ENCODE results near the gene TMSB10. TPM values are rescaled to one million over a fixed set of nuclear protein-coding genes. Genes with fewer than 3 reads are reported as not detected.
A peak's percentile ranks its signal among the peaks of the same experiment; 100 is the strongest.
"Not testable (repeated sequence)": the region's sequence is repeated elsewhere in the genome, so short reads cannot be mapped to it uniquely, and the experiment has no call there.

Gene TMSB10
- polyA plus RNA-seq (ENCODE audit: insufficient read length in 12 of 12) = 1,000 to 10,000 TPM in 11 of 12 donors, not detected in 1; 1,067 to 1,735 (median 1,170) TPM
- long read RNA-seq, donor 1, transcript TMSB10-201 (3 exons, 496 nt) = major isoform, 2,384 of 2,715 reads
- long read RNA-seq, donor 1, partial matches to known transcripts = 280 of 2,715 reads
- long read RNA-seq, donor 1, other reads (novel, unspliced or antisense) = 51 of 2,715 reads
- long read RNA-seq, donor 2, transcript TMSB10-201 (3 exons, 496 nt) = major isoform, 1,695 of 1,840 reads
- long read RNA-seq, donor 2, partial matches to known transcripts = 110 of 1,840 reads
- long read RNA-seq, donor 2, other reads (novel, unspliced or antisense) = 35 of 1,840 reads
- long read RNA-seq, donor 3, transcript TMSB10-201 (3 exons, 496 nt) = major isoform, 802 of 898 reads
- long read RNA-seq, donor 3, partial matches to known transcripts = 76 of 898 reads
- long read RNA-seq, donor 3, other reads (novel, unspliced or antisense) = 20 of 898 reads
- long read RNA-seq, donor 4, transcript TMSB10-201 (3 exons, 496 nt) = major isoform, 688 of 740 reads
- long read RNA-seq, donor 4, partial matches to known transcripts = 40 of 740 reads
- long read RNA-seq, donor 4, other reads (novel, unspliced or antisense) = 12 of 740 reads
- long read RNA-seq, donor 5, transcript TMSB10-201 (3 exons, 496 nt) = major isoform, 1,542 of 1,727 reads
- long read RNA-seq, donor 5, partial matches to known transcripts = 139 of 1,727 reads
- long read RNA-seq, donor 5, other reads (novel, unspliced or antisense) = 46 of 1,727 reads
- long read RNA-seq, donor 6, transcript TMSB10-201 (3 exons, 496 nt) = major isoform, 1,018 of 1,105 reads
- long read RNA-seq, donor 6, partial matches to known transcripts = 61 of 1,105 reads
- long read RNA-seq, donor 6, other reads (novel, unspliced or antisense) = 26 of 1,105 reads
- long read RNA-seq, donor 7, transcript TMSB10-201 (3 exons, 496 nt) = major isoform, 868 of 939 reads
- long read RNA-seq, donor 7, partial matches to known transcripts = 44 of 939 reads
- long read RNA-seq, donor 7, other reads (novel, unspliced or antisense) = 27 of 939 reads
- long read RNA-seq, donor 8, transcript TMSB10-201 (3 exons, 496 nt) = major isoform, 1,335 of 1,461 reads
- long read RNA-seq, donor 8, partial matches to known transcripts = 82 of 1,461 reads
- long read RNA-seq, donor 8, other reads (novel, unspliced or antisense) = 44 of 1,461 reads
- long read RNA-seq, donor 9, transcript TMSB10-201 (3 exons, 496 nt) = major isoform, 1,171 of 1,327 reads
- long read RNA-seq, donor 9, partial matches to known transcripts = 135 of 1,327 reads
- long read RNA-seq, donor 9, other reads (novel, unspliced or antisense) = 21 of 1,327 reads
- long read RNA-seq, donor 10, transcript TMSB10-201 (3 exons, 496 nt) = major isoform, 1,139 of 1,242 reads
- long read RNA-seq, donor 10, partial matches to known transcripts = 77 of 1,242 reads
- long read RNA-seq, donor 10, other reads (novel, unspliced or antisense) = 26 of 1,242 reads
- long read RNA-seq, donor 11, transcript TMSB10-201 (3 exons, 496 nt) = major isoform, 2,010 of 2,181 reads
- long read RNA-seq, donor 11, partial matches to known transcripts = 99 of 2,181 reads
- long read RNA-seq, donor 11, other reads (novel, unspliced or antisense) = 72 of 2,181 reads

GRCh38 chr2:84905181-84906107 is at the start of gene TMSB10:
Gene TMSB10, plus strand, starts transcription at chr2:84905656.
- peak; percentile 80 for DNase-seq

GRCh38 chr2:84855731-84856130 is 49.7 kb upstream of the TMSB10 start:
- DNase-seq = no peak

- DNase-seq = no peak
Observed at GRCh38 chr2:84856787-84857186, 48.7 kb upstream of the TMSB10 start.

GRCh38 chr2:84857566-84857965 is 47.9 kb upstream of the TMSB10 start:
- DNase-seq = no peak

GRCh38 chr2:84858123-84858522 is 47.3 kb upstream of the TMSB10 start:
- no peak for DNase-seq

GRCh38 chr2:84858937-84859336 is 46.5 kb upstream of the TMSB10 start:
- no peak for DNase-seq

GRCh38 chr2:84861539-84861938 is 43.9 kb upstream of the TMSB10 start:
- no peak for DNase-seq

GRCh38 chr2:84862006-84862405 is 43.5 kb upstream of the TMSB10 start:
- DNase-seq = no peak

- DNase-seq = no peak
Observed at GRCh38 chr2:84865181-84865783, 40.2 kb upstream of the TMSB10 start.

- DNase-seq = no peak
Observed at GRCh38 chr2:84866122-84866521, 39.3 kb upstream of the TMSB10 start.

GRCh38 chr2:84868327-84868726 is 37.1 kb upstream of the TMSB10 start:
- not testable (repeated sequence) for DNase-seq

- DNase-seq = no peak
Observed at GRCh38 chr2:84870306-84870705, 35.1 kb upstream of the TMSB10 start.

GRCh38 chr2:84872691-84873090 is 32.8 kb upstream of the TMSB10 start:
- not testable (repeated sequence) for DNase-seq

- no peak for DNase-seq
Observed at GRCh38 chr2:84873350-84873749, 32.1 kb upstream of the TMSB10 start.

- no peak for DNase-seq
Observed at GRCh38 chr2:84874381-84875212, 30.9 kb upstream of the TMSB10 start.

- no peak for DNase-seq
Observed at GRCh38 chr2:84875213-84875560, 30.3 kb upstream of the TMSB10 start.

- not testable (repeated sequence) for DNase-seq
Observed at GRCh38 chr2:84875619-84876018, 29.8 kb upstream of the TMSB10 start.

- no peak for DNase-seq
Observed at GRCh38 chr2:84876369-84876768, 29.1 kb upstream of the TMSB10 start.

GRCh38 chr2:84878459-84878858 is 27.0 kb upstream of the TMSB10 start:
- DNase-seq = no peak

All from muscle of arm (tissue), 14 donors.